ENCODE measurements around the gene PRRC2C. TPM values are rescaled to one million over a fixed set of nuclear protein-coding genes. Genes with fewer than 3 reads are reported as not detected.

The PRRC2C gene
- 74.2 to 94.9 TPM (median 87.1 TPM) in 5 replicates for total RNA-seq (2022; extraction: Qiagen RNA extraction; ENCODE audit: low read depth)

GRCh38 chr1:171485375-171486047, at the start of gene PRRC2C:
Gene PRRC2C, plus strand, starts transcription at chr1:171485530. Its CDS starts 26,559 bp downstream, at chr1:171512089.

GRCh38 chr1:171622152-171622462, 136.8 kb downstream of the PRRC2C start, which contains the start of gene MYOCOS:
Gene MYOCOS, plus strand, starts transcription at chr1:171622243. Its CDS starts 1,641 bp downstream, at chr1:171623884.

Other genes starting within 250 kb of the PRRC2C start
- gene FMO1, start 237.0 kb upstream of the PRRC2C start, total RNA-seq (2022; extraction: Qiagen RNA extraction; ENCODE audit: low read depth), result not detected in 5 replicates
- gene FMO4, start 171.3 kb upstream of the PRRC2C start, total RNA-seq (2022; extraction: Qiagen RNA extraction; ENCODE audit: low read depth), result 0.15 to 1.2 TPM (median 0.49 TPM) in 5 replicates
- gene MYOCOS, start 136.7 kb downstream of the PRRC2C start, total RNA-seq (2022; extraction: Qiagen RNA extraction; ENCODE audit: low read depth), result not detected in 5 replicates
- not detected in 5 replicates for gene MYOC, start 167.2 kb downstream of the PRRC2C start, total RNA-seq (2022; extraction: Qiagen RNA extraction; ENCODE audit: low read depth)